Smooth muscle cell (in vitro differentiated cells): ENCODE measurements around the gene FSCN2. TPM values are rescaled to one million over a fixed set of nuclear protein-coding genes. Genes with fewer than 3 reads are reported as not detected.

Experiments
- DNase-seq: peaks from one replicate; lab custom pipeline; 2025; ENCODE audit not compliant: unreplicated experiment; lab: John Stamatoyannopoulos, UW
- H2AFZ ChIP-seq: fragments of 200-600 bp; sonication (generic); 2 replicates; pipeline ENCODE4 v1.6.0; 2016; ENCODE audit warnings: antibody characterized with exemption, low read depth, mild to moderate bottlenecking
- H3F3A ChIP-seq: fragments of 200-600 bp; sonication (generic); 2 replicates; pipeline ENCODE4 v1.6.0; 2017; ENCODE audit warnings: antibody characterized with exemption, low read depth
- H3K27ac ChIP-seq: fragments of 200-600 bp; sonication (generic); 2 replicates; pipeline ENCODE4 v1.5.1; 2016; ENCODE audit warnings: low read depth, mild to moderate bottlenecking
- H3K27me3 ChIP-seq: fragments of 200-600 bp; sonication (generic); 2 replicates; pipeline ENCODE4 v1.6.1; 2016; ENCODE audit warnings: low read depth, mild to moderate bottlenecking
- H3K36me3 ChIP-seq: fragments of 200-600 bp; sonication (generic); 2 replicates; pipeline ENCODE4 v1.5.1; 2016; ENCODE audit warnings: low read depth
- H3K4me1 ChIP-seq: fragments of 200-600 bp; sonication (generic); 2 replicates; pipeline ENCODE4 v1.5.1; 2016; ENCODE audit warnings: low read depth
- H3K4me2 ChIP-seq: fragments of 200-600 bp; sonication (generic); 2 replicates; pipeline ENCODE4 v1.6.0; 2016; ENCODE audit warnings: mild to moderate bottlenecking
- H3K4me3 ChIP-seq: fragments of 200-600 bp; sonication (generic); 2 replicates; pipeline ENCODE4 v1.5.1; 2016; ENCODE audit warnings: mild to moderate bottlenecking
- H3K79me2 ChIP-seq: fragments of 200-600 bp; sonication (generic); 2 replicates; pipeline ENCODE4 v1.6.0; 2016; ENCODE audit warnings: low read depth, mild to moderate bottlenecking
- H3K9ac ChIP-seq: fragments of 200-600 bp; sonication (generic); 2 replicates; pipeline ENCODE4 v1.6.0; 2016; ENCODE audit warnings: low read depth
- H3K9me3 ChIP-seq: fragments of 200-600 bp; sonication (generic); replicated peaks from 2 replicates; pipeline ENCODE4 v1.5.1; 2016; ENCODE audit warnings: low read depth
- H4K20me1 ChIP-seq: fragments of 200-600 bp; sonication (generic); 2 replicates; pipeline ENCODE4 v1.6.0; 2016; ENCODE audit warnings: low read depth
- CTCF ChIP-seq: fragments of 200-600 bp; sonication (generic); IDR thresholded peaks from 2 replicates; pipeline ENCODE4 v1.5.1; 2017; ENCODE audit warnings: borderline replicate concordance, mild to moderate bottlenecking, antibody characterized with exemption; ENCODE audit not compliant: insufficient read depth, poor library complexity, severe bottlenecking
- WGBS: methylation state at CpG from one replicate; pipeline ENCODE4 v1.1.7; 2016; ENCODE audit warnings: low lambda C conversion rate; 5-methylcytosine and 5-hydroxymethylcytosine counted together
- polyA plus RNA-seq: library from polyadenylated mRNA; unstranded; fragments of >200 nt; fragmentation: Nextera tagmentation; extraction: Ambion mirVana; gene quantifications from 2 replicates; pipeline ENCODE4 v1.2.1, GENCODE V29; 2016
- total RNA-seq: library from RNA; depleted of rRNA; stranded (reverse); fragments of >200 nt; gene quantifications from 2 replicates; pipeline ENCODE4 v1.2.3, GENCODE V29; 2014

The FSCN2 gene
- total and polyA plus RNA-seq, 2 experiments from 2014 or later, result 0.63 to 0.72 TPM

- DNase-seq, result no peak
- Histone ChIP-seq H3K9me3 (no peaks in the 10 kb centered on the region), H4K20me1 (no peaks in the 10 kb centered on the region), H3K4me2 (no peak overlapping the region), H3F3A (peaks cover 36% of the 10 kb centered on the region), H2AFZ (no peak overlapping the region), H3K27me3 (no peaks in the 10 kb centered on the region), H3K36me3 (no peaks in the 10 kb centered on the region), H3K4me1 (peaks cover 18% of the 10 kb centered on the region), H3K79me2 (peaks cover 17% of the 10 kb centered on the region), H3K27ac (no peak overlapping the region), H3K9ac (no peak overlapping the region), H3K4me3 (no peak overlapping the region)
- WGBS, result 98% methylated on average over 17 of the region's 18 CpGs
- no peak for TF ChIP-seq CTCF
Measured at GRCh38 chr17:81569986-81570514, 41.9 kb downstream of the FSCN2 start.

- no peak for TF ChIP-seq CTCF
- Histone ChIP-seq H3K9me3 (no peaks in the 10 kb centered on the region), H3K36me3 (no peaks in the 10 kb centered on the region), H3K4me3 (no peak overlapping the region), H3K9ac (no peak overlapping the region), H3K4me1 (peaks cover 13% of the 10 kb centered on the region), H3K4me2 (no peak overlapping the region), H2AFZ (no peak overlapping the region), H3K27ac (no peak overlapping the region), H3F3A (peaks cover 30% of the 10 kb centered on the region), H4K20me1 (peaks cover 7% of the 10 kb centered on the region), H3K27me3 (no peaks in the 10 kb centered on the region), H3K79me2 (peaks cover 25% of the 10 kb centered on the region)
- WGBS, result 91% methylated on average over 11 of the region's 11 CpGs
- no peak for DNase-seq
Measured at GRCh38 chr17:81570964-81571363, 42.8 kb downstream of the FSCN2 start.

- DNase-seq, result no peak
- H2AFZ ChIP-seq, result no peak overlapping the region
- no peaks in the 10 kb centered on the region for H3K27me3 ChIP-seq
- TF ChIP-seq CTCF, result no peak
- H3K4me3 ChIP-seq, result no peak overlapping the region
- peaks cover 21% of the 10 kb centered on the region for H4K20me1 ChIP-seq
- H3K4me2 ChIP-seq, result no peak overlapping the region
- no peaks in the 10 kb centered on the region for H3K36me3 ChIP-seq
- H3F3A ChIP-seq, result peaks cover 20% of the 10 kb centered on the region
- H3K9me3 ChIP-seq, result no peaks in the 10 kb centered on the region
- no peak overlapping the region for H3K27ac ChIP-seq
- 95% methylated on average over 12 of the region's 12 CpGs for WGBS
- H3K9ac ChIP-seq, result no peak overlapping the region
- peaks cover 12% of the 10 kb centered on the region for H3K4me1 ChIP-seq
- H3K79me2 ChIP-seq, result peaks cover 26% of the 10 kb centered on the region
Measured at GRCh38 chr17:81572563-81573168, 44.5 kb downstream of the FSCN2 start.
